ENCODE measurements around the gene ZNF735. TPM values are rescaled to one million over a fixed set of nuclear protein-coding genes. Genes with fewer than 3 reads are reported as not detected.

Gene ZNF735
- polyA plus RNA-seq, 2 of the 4 experiments (the other 2 are of a cell fraction): not detected

DNA sequence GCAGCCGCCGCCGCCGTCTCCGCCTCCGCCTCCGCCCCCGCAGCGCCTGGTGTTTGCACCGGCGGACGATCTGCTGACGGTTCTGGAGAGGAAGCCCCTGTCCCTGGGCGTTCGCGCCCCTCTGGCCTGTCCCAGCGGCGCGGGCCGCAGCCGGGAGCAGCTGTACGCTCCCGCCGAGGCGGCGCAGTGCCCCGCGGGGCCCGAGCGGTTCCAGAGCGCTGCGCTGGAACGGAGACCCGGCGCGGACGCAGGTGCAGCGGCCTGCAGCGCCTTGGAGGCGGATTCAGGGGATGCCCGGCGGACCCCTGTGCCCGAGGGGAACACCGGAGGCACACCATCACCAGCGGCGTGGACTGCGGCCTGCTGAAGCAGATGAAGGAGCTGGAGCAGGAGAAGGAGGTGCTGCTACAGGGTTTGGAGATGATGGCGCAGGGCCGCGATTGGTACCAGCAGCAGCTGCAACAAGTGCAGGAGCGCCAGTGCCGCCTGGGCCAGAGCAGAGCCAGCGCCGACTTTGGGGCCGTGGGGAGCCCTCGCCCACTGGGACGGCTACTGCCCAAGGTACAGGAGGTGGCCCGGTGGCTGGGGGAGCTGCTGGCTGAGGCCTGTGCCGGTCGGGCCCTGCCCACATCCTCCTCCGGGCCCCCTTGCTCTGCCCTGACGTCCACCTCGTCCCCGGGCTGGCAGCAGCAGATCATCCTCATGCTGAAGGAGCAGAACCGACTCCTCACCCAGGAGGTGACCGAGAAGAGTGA, 24.8 kb upstream of the ZNF735 start:
- Histone ChIP-seq H3K9me3 (0 out of 3 replicates have a peak, but pooled peaks cover 8% of the 10 kb centered on the region), H3K4me2 (no peak overlapping the region), H3K27ac (no peak overlapping the region), H3K4me3 (no peak overlapping the region), H3K4me1 (no peaks in the 10 kb centered on the region)
- no peak for FAIRE-seq
- DNase-seq (ENCODE audit: low read depth in 1 of 2, low spot score in 1 of 2): no peak
- WGBS (ENCODE audit: missing lambda C conversion rate): 61% methylated on average over 16 of the region's 66 CpGs
- ChIA-PET CTCF (no interaction called here), POLR2A (no interaction called here)
- TF ChIP-seq HOXB5 (CRISPR knock-in tag; IDR thresholded peaks at IDR 0.05) (no peak), ZFP36 (IDR thresholded peaks at IDR 0.05; ENCODE audit: borderline replicate concordance, partially characterized antibody) (no peak), JUN (IDR thresholded peaks at IDR 0.05) (no peak), MYC (IDR thresholded peaks at IDR 0.05; ENCODE audit: borderline replicate concordance, low read length) (no peak), ZC3H11A (IDR thresholded peaks at IDR 0.05) (no peak), ZNF302 (CRISPR knock-in tag; IDR thresholded peaks at IDR 0.05) (no peak), NPAS2 (CRISPR knock-in tag; IDR thresholded peaks at IDR 0.05; ENCODE audit: borderline replicate concordance) (no peak), RAD21 (conservative IDR thresholded peaks at IDR 0.05 in 1 of 2, IDR thresholded peaks at IDR 0.05 in 1 of 2) (no peak), SMC3 (IDR thresholded peaks at IDR 0.05) (no peak), EHF (CRISPR knock-in tag; IDR thresholded peaks at IDR 0.05) (no peak), KDM1A (IDR thresholded peaks at IDR 0.05; ENCODE audit: low read depth) (no peak), EP300 (IDR thresholded peaks at IDR 0.05) (no peak), RCOR1 (IDR thresholded peaks at IDR 0.05; ENCODE audit: low read depth, low read length) (no peak), CEBPB (IDR thresholded peaks at IDR 0.05) (no peak)
- TF ChIP-seq, protein P1, sequence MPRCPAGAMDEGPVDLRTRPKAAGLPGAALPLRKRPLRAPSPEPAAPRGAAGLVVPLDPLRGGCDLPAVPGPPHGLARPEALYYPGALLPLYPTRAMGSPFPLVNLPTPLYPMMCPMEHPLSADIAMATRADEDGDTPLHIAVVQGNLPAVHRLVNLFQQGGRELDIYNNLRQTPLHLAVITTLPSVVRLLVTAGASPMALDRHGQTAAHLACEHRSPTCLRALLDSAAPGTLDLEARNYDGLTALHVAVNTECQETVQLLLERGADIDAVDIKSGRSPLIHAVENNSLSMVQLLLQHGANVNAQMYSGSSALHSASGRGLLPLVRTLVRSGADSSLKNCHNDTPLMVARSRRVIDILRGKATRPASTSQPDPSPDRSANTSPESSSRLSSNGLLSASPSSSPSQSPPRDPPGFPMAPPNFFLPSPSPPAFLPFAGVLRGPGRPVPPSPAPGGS (IDR thresholded peaks at IDR 0.05): no peak
- TF ChIP-seq, protein P2, sequence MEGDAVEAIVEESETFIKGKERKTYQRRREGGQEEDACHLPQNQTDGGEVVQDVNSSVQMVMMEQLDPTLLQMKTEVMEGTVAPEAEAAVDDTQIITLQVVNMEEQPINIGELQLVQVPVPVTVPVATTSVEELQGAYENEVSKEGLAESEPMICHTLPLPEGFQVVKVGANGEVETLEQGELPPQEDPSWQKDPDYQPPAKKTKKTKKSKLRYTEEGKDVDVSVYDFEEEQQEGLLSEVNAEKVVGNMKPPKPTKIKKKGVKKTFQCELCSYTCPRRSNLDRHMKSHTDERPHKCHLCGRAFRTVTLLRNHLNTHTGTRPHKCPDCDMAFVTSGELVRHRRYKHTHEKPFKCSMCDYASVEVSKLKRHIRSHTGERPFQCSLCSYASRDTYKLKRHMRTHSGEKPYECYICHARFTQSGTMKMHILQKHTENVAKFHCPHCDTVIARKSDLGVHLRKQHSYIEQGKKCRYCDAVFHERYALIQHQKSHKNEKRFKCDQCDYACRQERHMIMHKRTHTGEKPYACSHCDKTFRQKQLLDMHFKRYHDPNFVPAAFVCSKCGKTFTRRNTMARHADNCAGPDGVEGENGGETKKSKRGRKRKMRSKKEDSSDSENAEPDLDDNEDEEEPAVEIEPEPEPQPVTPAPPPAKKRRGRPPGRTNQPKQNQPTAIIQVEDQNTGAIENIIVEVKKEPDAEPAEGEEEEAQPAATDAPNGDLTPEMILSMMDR (IDR thresholded peaks at IDR 0.05): no peak
- TF ChIP-seq, protein P3, sequence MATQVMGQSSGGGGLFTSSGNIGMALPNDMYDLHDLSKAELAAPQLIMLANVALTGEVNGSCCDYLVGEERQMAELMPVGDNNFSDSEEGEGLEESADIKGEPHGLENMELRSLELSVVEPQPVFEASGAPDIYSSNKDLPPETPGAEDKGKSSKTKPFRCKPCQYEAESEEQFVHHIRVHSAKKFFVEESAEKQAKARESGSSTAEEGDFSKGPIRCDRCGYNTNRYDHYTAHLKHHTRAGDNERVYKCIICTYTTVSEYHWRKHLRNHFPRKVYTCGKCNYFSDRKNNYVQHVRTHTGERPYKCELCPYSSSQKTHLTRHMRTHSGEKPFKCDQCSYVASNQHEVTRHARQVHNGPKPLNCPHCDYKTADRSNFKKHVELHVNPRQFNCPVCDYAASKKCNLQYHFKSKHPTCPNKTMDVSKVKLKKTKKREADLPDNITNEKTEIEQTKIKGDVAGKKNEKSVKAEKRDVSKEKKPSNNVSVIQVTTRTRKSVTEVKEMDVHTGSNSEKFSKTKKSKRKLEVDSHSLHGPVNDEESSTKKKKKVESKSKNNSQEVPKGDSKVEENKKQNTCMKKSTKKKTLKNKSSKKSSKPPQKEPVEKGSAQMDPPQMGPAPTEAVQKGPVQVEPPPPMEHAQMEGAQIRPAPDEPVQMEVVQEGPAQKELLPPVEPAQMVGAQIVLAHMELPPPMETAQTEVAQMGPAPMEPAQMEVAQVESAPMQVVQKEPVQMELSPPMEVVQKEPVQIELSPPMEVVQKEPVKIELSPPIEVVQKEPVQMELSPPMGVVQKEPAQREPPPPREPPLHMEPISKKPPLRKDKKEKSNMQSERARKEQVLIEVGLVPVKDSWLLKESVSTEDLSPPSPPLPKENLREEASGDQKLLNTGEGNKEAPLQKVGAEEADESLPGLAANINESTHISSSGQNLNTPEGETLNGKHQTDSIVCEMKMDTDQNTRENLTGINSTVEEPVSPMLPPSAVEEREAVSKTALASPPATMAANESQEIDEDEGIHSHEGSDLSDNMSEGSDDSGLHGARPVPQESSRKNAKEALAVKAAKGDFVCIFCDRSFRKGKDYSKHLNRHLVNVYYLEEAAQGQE (IDR thresholded peaks at IDR 0.05): no peak
- TF ChIP-seq, protein P4, sequence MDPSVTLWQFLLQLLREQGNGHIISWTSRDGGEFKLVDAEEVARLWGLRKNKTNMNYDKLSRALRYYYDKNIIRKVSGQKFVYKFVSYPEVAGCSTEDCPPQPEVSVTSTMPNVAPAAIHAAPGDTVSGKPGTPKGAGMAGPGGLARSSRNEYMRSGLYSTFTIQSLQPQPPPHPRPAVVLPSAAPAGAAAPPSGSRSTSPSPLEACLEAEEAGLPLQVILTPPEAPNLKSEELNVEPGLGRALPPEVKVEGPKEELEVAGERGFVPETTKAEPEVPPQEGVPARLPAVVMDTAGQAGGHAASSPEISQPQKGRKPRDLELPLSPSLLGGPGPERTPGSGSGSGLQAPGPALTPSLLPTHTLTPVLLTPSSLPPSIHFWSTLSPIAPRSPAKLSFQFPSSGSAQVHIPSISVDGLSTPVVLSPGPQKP (IDR thresholded peaks at IDR 0.05; ENCODE audit: low read depth, low read length): no peak
- TF ChIP-seq, protein P5, sequence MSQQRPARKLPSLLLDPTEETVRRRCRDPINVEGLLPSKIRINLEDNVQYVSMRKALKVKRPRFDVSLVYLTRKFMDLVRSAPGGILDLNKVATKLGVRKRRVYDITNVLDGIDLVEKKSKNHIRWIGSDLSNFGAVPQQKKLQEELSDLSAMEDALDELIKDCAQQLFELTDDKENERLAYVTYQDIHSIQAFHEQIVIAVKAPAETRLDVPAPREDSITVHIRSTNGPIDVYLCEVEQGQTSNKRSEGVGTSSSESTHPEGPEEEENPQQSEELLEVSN (IDR thresholded peaks at IDR 0.05; ENCODE audit: borderline replicate concordance, low read depth): no peak
- TF ChIP-seq, protein P6, sequence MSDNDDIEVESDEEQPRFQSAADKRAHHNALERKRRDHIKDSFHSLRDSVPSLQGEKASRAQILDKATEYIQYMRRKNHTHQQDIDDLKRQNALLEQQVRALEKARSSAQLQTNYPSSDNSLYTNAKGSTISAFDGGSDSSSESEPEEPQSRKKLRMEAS (IDR thresholded peaks at IDR 0.05): no peak
- ATAC-seq: no peak

Data from A549 (cell line).